GM11168 (cell line): ENCODE data around the gene CTNNA3.

Experiments
- in situ Hi-C: fragments of 300-500 bp; cut with MboI; formaldehyde crosslinking; loops from one replicate; pipeline ENCODE4 v1.12.0; 2022; ENCODE audit warnings: low sequenced_read_pairs; ENCODE audit not compliant: unreplicated experiment

Gene CTNNA3

DNA sequence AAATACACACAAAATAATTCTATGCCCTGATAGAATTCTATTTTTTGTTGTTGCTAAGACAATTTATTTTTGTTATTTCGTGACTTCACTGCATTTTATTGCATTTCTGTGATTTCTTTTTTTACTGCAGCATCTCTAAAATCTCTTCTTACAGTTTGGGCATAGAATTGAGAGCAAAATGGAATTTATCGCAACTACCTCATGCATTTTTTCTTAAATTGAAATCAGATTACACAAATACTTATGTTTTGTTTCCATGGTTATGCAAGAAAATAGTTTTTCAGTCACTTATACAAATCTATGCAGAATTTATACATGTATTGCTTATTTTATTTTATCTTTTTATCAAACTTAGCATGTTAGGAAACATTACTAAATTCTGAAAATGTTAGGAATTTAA lies 1552.0 kb downstream of the CTNNA3 start:
- in situ Hi-C loops, result no loop called here

DNA sequence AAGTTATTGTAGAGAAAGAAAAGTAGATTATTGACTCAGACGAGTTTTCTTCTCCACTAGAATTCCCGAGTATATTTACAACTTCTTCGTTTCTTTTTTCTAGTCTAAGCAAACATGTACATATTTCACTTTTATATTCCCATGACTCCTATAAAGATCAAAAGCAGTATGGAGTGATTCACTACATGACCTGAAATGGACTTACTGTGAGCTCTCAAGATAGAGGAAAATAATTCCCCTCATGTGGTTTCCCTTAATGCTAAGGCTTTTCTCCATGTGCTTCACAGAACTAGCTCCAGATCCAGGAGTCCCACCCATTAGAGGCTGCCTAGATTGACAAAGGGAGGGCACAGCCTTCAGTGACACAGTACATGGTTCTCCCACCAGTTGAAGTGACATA lies 1593.2 kb downstream of the CTNNA3 start:
- in situ Hi-C loops, result no loop called here

DNA sequence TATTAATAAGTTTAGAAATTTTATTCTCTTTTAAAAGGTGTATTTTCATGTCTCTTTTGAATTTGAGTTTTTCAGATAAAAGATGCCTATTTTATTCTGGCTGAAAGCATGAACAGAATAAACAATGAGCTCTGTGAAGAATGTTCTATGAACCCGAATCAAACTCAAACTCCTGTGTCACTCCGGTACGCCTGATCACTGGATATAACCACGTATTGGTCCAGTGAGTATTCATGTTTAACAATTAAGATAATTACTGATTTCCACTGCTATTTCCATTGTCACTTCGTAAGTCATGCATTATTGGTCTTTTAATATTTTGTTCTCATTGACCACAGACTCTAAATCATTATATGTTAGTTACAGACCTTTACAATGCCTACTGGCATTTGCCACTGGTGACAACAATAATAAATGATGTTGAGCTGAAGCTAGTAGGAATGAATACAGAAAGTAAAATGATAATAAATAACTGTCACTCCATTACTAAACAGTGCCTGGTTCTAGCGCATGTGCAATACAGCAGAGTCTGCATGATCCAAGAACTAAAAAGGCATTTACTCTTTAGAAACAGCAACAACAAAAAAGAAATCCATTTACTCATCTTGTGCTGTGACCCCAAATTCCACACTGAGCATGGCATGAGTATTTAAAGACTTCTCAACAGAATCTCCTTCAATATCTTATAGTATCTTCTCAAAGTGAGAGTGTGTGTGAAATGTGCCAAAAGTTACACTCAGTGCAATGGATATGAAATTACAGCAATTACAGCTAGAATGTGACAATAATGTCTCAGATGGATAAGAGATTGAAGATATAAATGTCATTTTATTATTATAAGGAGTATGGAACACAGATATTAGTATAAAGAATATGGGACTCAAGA lies 1597.2 kb downstream of the CTNNA3 start:
- in situ Hi-C loops, result no loop called here

DNA sequence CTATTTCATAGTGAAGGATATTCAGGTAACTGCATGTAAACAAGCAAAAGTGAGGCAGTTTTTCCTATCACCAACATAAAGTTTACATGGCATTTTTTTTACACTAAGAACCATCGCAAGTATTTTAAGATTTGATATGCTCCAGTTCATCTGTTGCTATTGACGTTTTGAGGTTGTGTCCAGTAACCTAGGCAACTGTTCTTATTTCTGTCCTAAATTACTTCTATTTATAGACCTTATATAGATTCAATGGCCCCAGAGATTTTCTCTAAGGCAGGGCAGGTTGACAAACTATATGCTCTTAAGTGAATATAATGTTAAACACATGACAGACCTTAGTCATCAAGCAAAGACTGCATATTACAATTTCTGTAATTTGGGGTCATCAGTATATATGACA lies 1600.4 kb downstream of the CTNNA3 start:
- in situ Hi-C loops, result no loop called here

DNA sequence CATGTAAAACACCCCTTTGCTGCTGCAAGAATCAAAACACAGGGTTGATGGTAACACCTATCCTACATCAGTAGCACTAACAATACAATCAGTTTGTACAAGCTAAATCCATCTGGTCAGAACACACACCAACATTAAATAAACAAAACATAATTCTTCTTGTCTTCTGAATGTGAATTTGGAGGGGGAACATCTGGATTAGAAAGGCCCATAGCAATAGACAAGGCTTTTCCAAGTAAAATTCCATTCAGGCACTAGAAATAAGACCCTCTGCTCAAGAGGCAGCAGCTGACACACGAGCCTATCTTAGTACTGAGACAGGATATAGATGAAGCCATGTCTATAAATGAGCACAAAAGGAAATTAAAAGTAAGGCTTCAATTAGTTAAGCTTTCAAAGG lies 1610.1 kb downstream of the CTNNA3 start:
- in situ Hi-C loops, result no loop called here

DNA sequence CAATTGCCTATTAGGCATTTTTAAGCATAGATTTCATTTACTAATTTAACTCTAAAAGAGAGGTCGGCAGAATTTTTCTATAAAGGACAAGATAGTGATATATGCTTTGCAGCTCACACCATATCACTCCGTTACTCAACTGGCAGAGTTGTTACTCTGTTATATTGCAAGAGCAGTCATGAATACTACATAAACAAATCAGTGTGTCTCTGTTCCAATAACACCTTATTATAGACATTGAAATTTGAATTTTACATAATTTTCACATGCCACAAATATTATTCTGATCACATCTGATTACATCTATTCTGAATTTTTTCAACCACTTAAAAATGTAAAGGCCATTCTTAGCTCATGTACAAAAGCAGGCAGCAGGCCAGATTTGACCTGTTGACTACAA lies 1624.1 kb downstream of the CTNNA3 start:
- in situ Hi-C loops, result no loop called here

DNA sequence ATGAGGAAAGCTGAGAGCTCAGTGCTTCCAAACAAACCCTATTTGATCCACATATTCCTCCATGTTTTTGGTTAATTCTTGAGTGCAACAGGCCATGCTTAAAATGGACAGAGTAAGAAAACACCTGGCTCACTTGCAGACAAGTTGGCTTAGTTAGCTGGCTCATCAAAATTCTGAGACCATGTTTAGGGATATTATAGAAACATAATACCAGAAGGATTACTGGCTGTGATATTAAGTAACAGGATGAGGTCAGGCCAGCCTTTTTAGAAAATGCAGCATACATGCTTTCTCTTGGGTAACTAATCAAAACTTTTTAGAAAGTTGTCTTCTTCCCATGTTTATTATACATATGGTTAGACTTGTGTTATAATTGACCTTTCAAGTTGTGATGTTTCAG lies 1637.4 kb downstream of the CTNNA3 start:
- in situ Hi-C loops, result no loop called here

DNA sequence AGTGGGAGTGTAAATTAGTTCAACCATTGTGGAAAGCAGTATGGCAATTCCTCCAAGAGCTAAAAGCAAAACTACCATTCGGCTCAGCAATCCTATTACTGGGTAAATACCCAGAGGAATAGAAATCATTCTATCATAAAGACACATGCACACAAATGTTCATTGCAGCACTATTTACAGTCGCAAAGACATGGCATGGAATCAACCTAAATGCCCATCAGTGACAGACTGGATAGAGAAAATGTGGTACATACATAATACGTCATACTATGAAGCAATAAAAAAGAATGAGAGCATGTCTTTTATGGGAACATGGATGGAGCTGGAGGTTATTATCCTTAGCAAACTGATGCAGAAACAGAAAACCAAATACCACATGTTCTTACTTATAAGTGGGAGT lies 1646.7 kb downstream of the CTNNA3 start:
- in situ Hi-C loops, result no loop called here

DNA sequence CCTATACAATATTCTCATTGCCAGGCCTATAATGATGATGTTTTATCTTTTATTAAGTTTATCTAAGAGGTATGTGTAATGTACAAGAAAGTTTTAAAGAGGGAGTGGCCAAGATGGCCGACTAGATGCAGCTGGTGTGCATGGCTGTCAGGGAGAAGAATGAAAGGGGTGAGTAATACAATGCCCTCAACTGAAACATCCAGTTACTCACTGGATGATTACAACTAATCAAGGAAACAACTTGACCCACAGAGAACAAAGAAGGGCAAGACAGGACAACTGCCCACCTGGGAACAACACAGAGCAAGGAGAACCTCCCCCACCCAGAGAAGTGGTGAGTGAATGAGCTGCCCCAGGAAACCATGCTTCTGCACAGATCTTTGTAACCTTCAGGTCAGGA lies 1650.1 kb downstream of the CTNNA3 start:
- in situ Hi-C loops, result no loop called here

DNA sequence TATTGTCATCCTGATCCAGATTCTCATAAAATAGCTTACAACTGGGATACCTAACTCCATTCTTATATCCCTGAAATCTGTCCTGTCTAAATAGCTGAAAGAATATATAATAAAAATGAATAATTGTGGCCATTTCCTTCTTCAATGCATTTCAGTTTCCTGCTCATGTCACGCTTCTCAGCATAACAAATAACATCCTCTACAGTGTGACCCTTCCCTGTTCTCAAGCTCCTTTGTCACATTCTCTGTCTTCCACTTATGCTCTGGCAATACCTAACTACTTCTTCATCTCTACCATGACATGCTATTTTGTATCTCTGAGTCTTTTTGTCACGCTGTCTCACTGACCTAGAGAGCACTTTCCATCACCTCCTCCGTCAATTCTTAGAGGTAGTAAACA lies 1654.2 kb downstream of the CTNNA3 start:
- in situ Hi-C loops, result no loop called here

DNA sequence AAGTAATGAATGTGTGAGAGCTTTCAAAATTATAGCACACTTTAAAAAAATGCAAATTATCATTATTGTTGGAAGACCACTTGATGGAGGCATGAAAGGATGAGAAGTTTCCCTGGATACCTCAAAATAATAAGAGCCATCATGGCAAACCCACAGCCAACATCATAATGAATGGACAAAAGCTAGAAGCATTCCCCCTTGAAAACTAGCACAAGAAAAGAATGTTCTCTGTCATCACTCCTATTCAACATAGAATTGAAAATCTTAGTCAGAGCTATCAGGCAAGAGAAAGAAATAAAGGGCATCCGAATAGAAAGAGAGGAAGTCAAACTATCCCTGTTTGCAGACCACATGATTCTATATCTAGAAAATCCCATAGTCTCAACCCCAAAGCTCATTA lies 1657.4 kb downstream of the CTNNA3 start:
- in situ Hi-C loops, result no loop called here

DNA sequence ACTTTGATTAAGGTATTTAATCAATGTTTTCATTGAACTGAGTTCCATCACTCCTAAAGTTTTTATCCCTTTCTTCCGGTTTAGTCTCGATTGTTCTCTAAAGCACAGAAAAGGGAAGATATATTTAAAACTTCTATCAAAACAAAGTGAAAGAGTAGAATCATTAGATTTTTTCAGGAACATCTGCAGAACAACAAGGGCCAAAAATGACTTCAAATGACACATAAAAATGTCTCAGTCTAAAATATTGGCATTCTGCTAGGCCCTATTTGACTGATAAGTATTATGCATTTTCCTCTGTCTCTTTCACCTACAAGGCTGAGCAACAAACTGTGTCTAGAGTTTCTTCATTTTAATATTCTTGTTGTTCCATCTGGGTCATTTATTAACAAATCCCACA lies 1669.7 kb downstream of the CTNNA3 start:
- in situ Hi-C loops, result no loop called here

DNA sequence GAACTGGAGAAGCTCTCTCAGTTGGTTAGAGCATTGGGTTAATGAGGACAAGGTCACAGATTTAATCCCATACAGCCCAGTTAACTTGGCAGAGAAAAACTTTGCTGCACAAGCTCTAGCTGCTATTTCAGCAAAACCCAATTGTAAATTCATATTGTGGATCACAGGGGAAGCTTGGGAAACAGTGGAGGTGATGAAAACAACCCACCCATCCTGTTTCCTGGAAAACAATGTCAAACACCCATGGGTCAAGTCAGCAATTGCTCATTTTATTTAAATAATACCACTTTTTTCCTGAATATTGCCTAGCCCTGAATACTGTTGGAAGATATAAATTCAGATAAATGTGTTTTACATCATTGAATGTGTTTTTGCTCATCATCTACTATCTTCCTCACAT lies 1670.8 kb downstream of the CTNNA3 start:
- in situ Hi-C loops, result no loop called here

DNA sequence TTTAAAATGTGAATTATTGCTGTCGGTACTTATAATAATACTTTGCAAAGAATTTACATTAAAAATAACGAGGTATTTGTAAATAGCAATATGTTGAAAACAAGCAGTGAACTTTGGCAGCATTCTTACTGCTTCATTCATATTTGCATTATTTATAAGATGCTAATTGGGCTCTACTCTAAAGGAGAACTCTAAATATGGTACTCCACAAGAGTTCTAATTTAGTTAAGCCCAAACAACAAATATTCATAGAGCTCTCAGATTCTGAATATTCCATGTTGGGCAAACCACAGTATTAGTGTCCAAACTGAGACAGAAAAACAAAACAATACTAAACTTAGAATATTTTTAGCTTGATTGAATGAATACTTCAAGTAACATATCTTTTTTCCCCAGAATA lies 1674.6 kb downstream of the CTNNA3 start:
- in situ Hi-C loops, result no loop called here

DNA sequence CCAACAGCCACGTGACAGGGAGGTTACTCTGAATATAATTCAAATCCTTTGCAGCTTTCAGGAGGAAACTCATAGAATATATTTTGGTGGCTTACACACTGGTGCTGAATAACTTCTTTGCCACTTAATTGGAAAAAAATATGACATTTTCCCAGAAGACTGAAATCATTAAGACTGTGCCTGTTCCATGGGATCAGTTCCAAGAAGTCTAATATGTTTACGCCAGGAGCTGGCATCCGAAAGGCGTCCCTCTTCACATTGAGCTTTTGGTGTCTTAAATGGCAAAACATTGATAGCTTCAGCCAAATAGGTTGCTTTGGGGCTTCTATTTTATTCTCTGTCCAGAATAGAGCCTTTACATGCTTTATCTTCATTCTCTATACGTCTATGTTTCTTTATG lies 1687.8 kb downstream of the CTNNA3 start:
- in situ Hi-C loops, result no loop called here

DNA sequence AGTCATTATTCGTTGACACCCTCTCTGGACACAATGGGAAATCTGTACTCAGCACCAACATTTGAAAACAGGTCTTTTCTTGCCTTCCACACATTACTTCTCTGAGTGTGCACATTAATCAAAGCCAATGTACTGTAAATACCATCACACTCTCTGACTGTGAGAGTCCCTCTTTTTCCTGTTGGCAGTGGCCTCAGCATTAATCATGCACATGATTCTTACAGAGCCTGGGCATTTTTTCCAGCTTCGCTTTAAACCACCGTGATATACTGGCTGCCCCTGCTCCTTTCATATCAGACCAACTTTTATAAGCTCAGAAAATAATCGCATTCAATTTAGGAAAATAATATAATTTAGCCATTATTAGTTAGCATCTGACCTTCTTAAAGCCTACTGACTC lies 1689.6 kb downstream of the CTNNA3 start:
- in situ Hi-C loops, result no loop called here

DNA sequence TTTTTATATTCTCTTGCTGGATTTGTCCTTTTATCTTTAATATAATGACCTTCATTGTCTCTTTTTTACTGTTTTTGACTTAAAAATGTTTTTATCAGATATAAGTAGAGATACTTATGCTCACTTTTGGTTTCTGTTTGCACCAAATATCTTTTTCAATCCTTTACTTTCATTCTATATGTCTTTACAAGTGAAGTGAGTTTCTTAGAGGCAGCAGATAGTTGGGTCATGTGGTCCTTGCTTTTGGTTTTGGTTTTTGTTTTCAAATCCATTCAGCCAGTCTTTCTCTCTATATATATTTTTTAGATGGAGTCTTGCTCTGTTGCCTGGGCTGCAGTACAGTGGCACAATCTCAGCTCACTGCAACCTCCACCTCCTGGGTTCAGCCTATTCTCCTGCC lies 1702.5 kb downstream of the CTNNA3 start:
- in situ Hi-C loops, result no loop called here

DNA sequence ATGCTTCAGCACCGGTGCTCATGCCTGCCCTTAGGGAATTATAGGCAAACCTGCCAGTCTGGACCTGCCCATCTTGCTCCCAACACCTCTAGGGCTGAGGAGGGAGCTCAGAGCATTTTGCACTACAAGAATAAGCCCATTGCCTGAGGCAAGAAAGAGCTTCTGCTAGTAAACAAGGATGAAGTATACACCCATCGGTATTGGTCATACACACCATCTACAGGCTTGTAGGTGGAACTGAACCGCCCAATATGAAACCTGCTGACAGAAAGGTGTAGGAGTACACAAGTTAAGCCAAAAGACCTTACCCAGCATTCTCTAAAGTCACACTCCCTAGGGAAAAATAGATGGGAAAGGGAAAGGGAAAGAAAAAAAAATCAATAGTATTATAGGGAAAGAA lies 1727.1 kb downstream of the CTNNA3 start:
- in situ Hi-C loops, result no loop called here

DNA sequence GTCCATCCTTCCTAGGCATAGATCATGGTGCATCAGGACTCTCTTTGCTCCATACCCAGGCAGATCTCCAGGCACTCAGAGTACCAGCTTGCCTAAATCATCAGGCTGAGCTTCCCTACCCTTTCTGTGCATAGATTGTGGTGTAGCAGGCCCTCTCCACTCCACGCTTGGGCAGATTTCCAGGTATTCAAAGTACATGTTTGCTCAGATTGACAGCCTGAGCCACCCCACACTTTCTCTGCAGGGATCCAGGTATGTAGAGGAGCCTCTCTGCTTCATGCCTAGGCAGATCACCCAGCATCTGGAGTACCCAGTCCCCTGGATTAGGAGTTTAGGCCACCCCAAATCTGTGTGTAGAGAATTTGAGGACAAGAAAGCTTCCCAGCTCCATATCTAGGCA lies 1727.6 kb downstream of the CTNNA3 start:
- in situ Hi-C loops, result no loop called here

DNA sequence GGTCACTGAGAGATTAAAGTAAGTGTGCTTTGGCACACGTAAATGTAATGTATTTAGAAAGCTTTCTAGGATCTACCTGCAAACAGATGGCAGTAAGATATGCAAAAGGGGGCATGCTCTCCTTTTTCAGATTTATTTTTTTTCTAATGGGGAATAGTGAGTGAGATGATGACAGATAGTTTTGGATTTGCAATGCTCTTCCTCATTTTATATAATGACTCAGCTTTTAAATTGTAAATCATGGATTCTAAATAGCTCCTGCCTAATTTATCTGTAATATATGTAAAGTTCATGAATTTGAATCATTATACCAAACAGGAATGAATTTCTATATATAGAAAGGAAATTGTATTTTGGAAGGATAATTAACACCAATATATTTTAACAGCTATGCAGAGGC lies 1731.8 kb downstream of the CTNNA3 start:
- in situ Hi-C loops, result no loop called here

DNA sequence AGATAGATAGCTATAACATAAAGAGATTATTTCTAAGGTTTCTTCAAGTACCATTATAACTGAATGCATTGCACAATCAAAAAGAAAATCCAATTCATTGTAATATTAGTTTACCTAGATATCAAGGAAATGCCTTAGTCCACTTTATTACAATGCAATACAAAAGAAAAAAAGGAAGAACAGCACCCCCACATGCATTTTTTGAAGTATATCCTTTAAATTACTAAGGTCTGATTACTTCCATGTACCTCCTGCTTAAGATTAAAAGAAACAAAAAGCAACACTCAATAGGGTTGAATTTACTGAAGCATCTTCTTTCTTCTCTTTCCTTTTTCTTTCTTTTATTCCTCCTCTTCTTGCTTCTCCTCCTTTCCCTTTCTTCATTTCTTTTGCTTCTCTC lies 1743.9 kb downstream of the CTNNA3 start:
- in situ Hi-C loops, result no loop called here

DNA sequence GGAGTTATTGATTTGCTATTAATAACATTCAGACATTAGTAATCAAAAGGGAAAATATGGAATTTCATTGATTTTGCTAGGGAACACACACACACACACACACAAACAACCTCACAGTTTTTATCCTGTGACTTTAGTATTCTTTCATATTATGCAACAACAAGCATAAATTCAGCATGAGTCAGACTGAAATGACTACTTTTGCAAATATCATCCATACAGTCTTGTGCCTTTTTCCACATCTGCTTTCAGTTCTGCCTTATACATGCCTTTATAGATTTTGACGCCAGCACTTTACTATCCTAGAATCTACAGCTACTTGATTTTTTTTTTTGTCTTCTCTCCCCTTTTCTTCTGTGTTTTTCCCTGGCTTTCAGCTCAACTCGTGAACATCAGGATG lies 1745.9 kb downstream of the CTNNA3 start:
- in situ Hi-C loops, result no loop called here
